Endothelial cell of umbilical vein (primary cell): ENCODE results near the gene EHBP1L1. TPM values are rescaled to one million over a fixed set of nuclear protein-coding genes. Genes with fewer than 3 reads are reported as not detected.

ENCODE experiments used
- BruUV-seq: library from RNA; stranded (reverse); fragments of 400-500 nt; replicated peaks from 2 replicates; lab custom pipeline; 2021; lab: Mats Ljungman, UMichigan
- CTCF ChIA-PET: fragments of 300-600, 350-600 bp; sonication (Branson Sonifier 250); formaldehyde crosslinking; loops from one replicate; lab custom pipeline; 2021; ENCODE audit warnings: antibody characterized with exemption, inconsistent platforms; lab: Charles Lee
- POLR2A ChIA-PET: fragments of 300-600, 350-600 bp; sonication (Branson Sonifier 250); formaldehyde crosslinking; loops from one replicate; lab custom pipeline; 2021; ENCODE audit warnings: antibody characterized with exemption, inconsistent platforms; lab: Charles Lee
- DNase-seq: peaks from one replicate; pipeline ENCODE4 v3.0.0-alpha.2; 2011; ENCODE audit warnings: low read depth, low spot score
- FAIRE-seq: peaks from 2 replicates; lab custom pipeline; 2011; peaks lifted over from hg19 to GRCh38; lab: Jason Lieb, UNC
- H2AFZ ChIP-seq: 2 replicates; pipeline ENCODE4 v1.6.0; 2012; ENCODE audit warnings: low read depth, low read length, control low read depth, inconsistent platforms
- H3K27ac ChIP-seq: 2 replicates; pipeline ENCODE4 v1.5.1; 2011; ENCODE audit warnings: low read depth, mild to moderate bottlenecking, control low read depth, low read length, moderate library complexity; ENCODE audit not compliant: insufficient read depth
- H3K27me3 ChIP-seq, 2 experiments: 2 replicates each; pipeline versions ENCODE4 v1.6.0 to v1.6.1; 2011; ENCODE audit warnings: low read length in 2 of 2, mixed read lengths in 1 of 2; ENCODE audit not compliant: control insufficient read depth in 2 of 2, insufficient read depth in 2 of 2
- H3K36me3 ChIP-seq, 2 experiments: 2 replicates in 1 of 2; 3 replicates in 1 of 2; pipeline ENCODE4 v1.5.1; 2011; ENCODE audit warnings: low read length in 2 of 2, mild to moderate bottlenecking in 1 of 2, moderate library complexity in 1 of 2; ENCODE audit not compliant: control insufficient read depth in 2 of 2, insufficient read depth in 2 of 2; ENCODE audit errors: extremely low read depth in 1 of 2
- H3K4me1 ChIP-seq: 3 replicates; pipeline ENCODE4 v1.5.1; 2011; ENCODE audit warnings: mild to moderate bottlenecking, low read length; ENCODE audit not compliant: control insufficient read depth, insufficient read depth; ENCODE audit errors: extremely low read depth
- H3K4me2 ChIP-seq: 2 replicates; pipeline ENCODE4 v1.6.1; 2011; ENCODE audit warnings: low read length, control low read depth, mixed read lengths; ENCODE audit not compliant: insufficient read depth
- H3K4me3 ChIP-seq, 3 experiments: fragments of 200-600 bp in 1 of 3; sonication (generic), shearing (Covaris generic) in 1 of 3; replicated peaks in 1 of 3; 2 replicates each; pipeline ENCODE4 v1.5.1; 2011 to 2016; ENCODE audit warnings: control low read depth in 3 of 3, low read length in 3 of 3, mild to moderate bottlenecking in 2 of 3, inconsistent platforms in 1 of 3, low read depth in 1 of 3, moderate library complexity in 1 of 3; ENCODE audit not compliant: insufficient read depth in 1 of 3
- H3K79me2 ChIP-seq: 2 replicates; pipeline ENCODE4 v1.6.0; 2012; ENCODE audit warnings: low read length, inconsistent platforms; ENCODE audit not compliant: control insufficient read depth, insufficient read depth
- H3K9ac ChIP-seq: replicated peaks from 2 replicates; pipeline ENCODE3; 2011; ENCODE audit warnings: low read length, control low read depth; ENCODE audit not compliant: insufficient read depth; ENCODE audit errors: extremely low read depth
- H3K9me1 ChIP-seq: replicated peaks from 3 replicates; pipeline ENCODE4 v1.6.0; 2011; ENCODE audit warnings: mild to moderate bottlenecking, low read length; ENCODE audit not compliant: control insufficient read depth, insufficient read depth; ENCODE audit errors: extremely low read depth
- H3K9me3 ChIP-seq: replicated peaks from 2 replicates; pipeline ENCODE4 v1.5.1; 2012; ENCODE audit warnings: low read length, inconsistent platforms; ENCODE audit not compliant: control insufficient read depth, insufficient read depth
- H4K20me1 ChIP-seq: replicated peaks from 2 replicates; pipeline ENCODE3; 2011; ENCODE audit warnings: mild to moderate bottlenecking, low read length; ENCODE audit not compliant: control insufficient read depth, insufficient read depth; ENCODE audit errors: extremely low read depth
- EZH2 ChIP-seq: IDR thresholded peaks from 2 replicates; pipeline ENCODE4 v1.6.1; 2012; ENCODE audit warnings: borderline replicate concordance, low read depth, mild to moderate bottlenecking, moderate library complexity, low read length, inconsistent platforms; ENCODE audit not compliant: severe bottlenecking
- FOS ChIP-seq: IDR thresholded peaks from 2 replicates; pipeline ENCODE4 v1.6.1; 2011; ENCODE audit warnings: mild to moderate bottlenecking, low read length, moderate library complexity, borderline replicate concordance; ENCODE audit not compliant: insufficient read depth
- GATA2 ChIP-seq: IDR thresholded peaks from 2 replicates; pipeline ENCODE4 v1.7.0; 2011; ENCODE audit warnings: low read depth, mild to moderate bottlenecking, moderate library complexity, mixed read lengths, low read length; ENCODE audit not compliant: insufficient read length, insufficient read depth
- JUN ChIP-seq: IDR thresholded peaks from 2 replicates; pipeline ENCODE4 v1.6.1; 2011; ENCODE audit warnings: borderline replicate concordance, low read depth; ENCODE audit not compliant: insufficient read length, insufficient read depth
- MYC ChIP-seq: IDR thresholded peaks from one replicate; pipeline ENCODE4 v1.6.1; 2011; ENCODE audit warnings: mild to moderate bottlenecking, low read depth, low read length
- POLR2A ChIP-seq: IDR thresholded peaks from 2 replicates; pipeline ENCODE4 v1.6.1; 2012; ENCODE audit warnings: low read depth, mild to moderate bottlenecking, control low read depth, low read length
- POLR2AphosphoS5 ChIP-seq: IDR thresholded peaks from 2 replicates; pipeline ENCODE4 v1.6.1; 2012; ENCODE audit warnings: low read depth, mild to moderate bottlenecking, control low read depth, low read length, moderate library complexity; ENCODE audit not compliant: insufficient read depth
- dilution Hi-C: fragments of 300-500 bp; cut with MboI; formaldehyde crosslinking; loops from one replicate; pipeline ENCODE4 v1.15.0; 2019; ENCODE audit warnings: low sequenced_read_pairs; ENCODE audit not compliant: extremely low pct_ligation_motif_present
- intact Hi-C: fragments of 100-400 bp; cut with micrococcal nuclease; formaldehyde crosslinking; loops from one replicate; pipeline ENCODE4 v1.10.0; 2022
- polyA plus RNA-seq, 4 experiments: library from polyadenylated mRNA; depleted of rRNA in 3 of 4; stranded (reverse) in 3 of 4; unstranded in 1 of 4; fragments of >200 nt; gene quantifications; 2 replicates each; pipeline versions ENCODE4 v1.2.1 to v1.2.3, GENCODE V29; 2011 to 2012; ENCODE audit warnings: missing spikeins in 1 of 4
- total RNA-seq: library from RNA; stranded (reverse); gene quantifications from 2 replicates; pipeline ENCODE4 v1.2.3, GENCODE V29; 2021
- TF ChIP-seq, protein P1 (sequence below), 2 donors: IDR thresholded peaks; 1 replicate in 1 of 2; 2 replicates in 1 of 2; pipeline ENCODE4 v1.5.1; 2011; ENCODE audit warnings: low read length in 2 of 2, mild to moderate bottlenecking in 2 of 2, moderate library complexity in 2 of 2, control low read depth in 1 of 2, inconsistent platforms in 1 of 2, low read depth in 1 of 2; ENCODE audit not compliant: insufficient read depth in 1 of 2; ENCODE audit errors: extremely low read depth in 1 of 2
- TF ChIP-seq, protein P2 (sequence below): IDR thresholded peaks from 2 replicates; pipeline ENCODE4 v1.6.1; 2011; ENCODE audit not compliant: insufficient read depth, insufficient read length

Gene EHBP1L1
- total and polyA plus RNA-seq, 2 donors (not counting 3 experiments of a cell fraction or from before 2014, with no cell fraction given), result 12.7 to 19.7 TPM

DNA sequence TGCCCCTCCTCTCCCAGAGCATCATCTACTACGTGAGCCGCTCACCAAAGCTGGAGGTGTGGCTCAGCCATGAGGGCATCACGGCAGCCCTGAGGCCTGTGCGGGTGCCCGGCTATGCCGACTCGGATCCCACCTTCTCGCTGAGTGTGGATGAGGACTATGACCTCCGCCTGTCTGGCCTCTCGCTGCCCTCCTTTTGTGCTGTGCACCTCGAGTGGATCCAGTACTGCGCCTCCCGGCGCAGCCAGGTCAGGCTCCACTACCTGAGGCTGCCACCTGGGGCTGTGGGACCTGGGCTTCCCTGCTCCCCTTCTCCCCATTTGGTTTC, 58.2 kb downstream of the EHBP1L1 start:
- BruUV-seq, result no TSS peak
- dilution Hi-C loops, result no loop called here
- peaks cover 6% of the 10 kb centered on the region for H3K79me2 ChIP-seq

More for the DNA sequence above, 58.2 kb downstream of the EHBP1L1 start:
- Histone ChIP-seq H2AFZ (no peak overlapping the region), H3K9me3 (no peaks in the 10 kb centered on the region), H4K20me1 (no peaks in the 10 kb centered on the region), H3K9ac (no peak overlapping the region), H3K4me3 (no peak overlapping the region), H3K9me1 (no peaks in the 10 kb centered on the region), H3K36me3 (peaks cover 9 to 49% of the 10 kb centered on the region in 2 experiments), H3K27ac (no peak overlapping the region), H3K4me1 (peaks cover 13% of the 10 kb centered on the region), H3K27me3 (no peaks in the 10 kb centered on the region), H3K4me2 (no peak overlapping the region)
- DNase-seq, result no peak
- no peak for FAIRE-seq
- intact Hi-C loops, result no loop called here
- TF ChIP-seq POLR2AphosphoS5 (no peak), MYC (no peak), POLR2A (no peak), FOS (no peak), EZH2 (no peak), JUN (no peak), GATA2 (no peak)
- TF ChIP-seq, protein P1, sequence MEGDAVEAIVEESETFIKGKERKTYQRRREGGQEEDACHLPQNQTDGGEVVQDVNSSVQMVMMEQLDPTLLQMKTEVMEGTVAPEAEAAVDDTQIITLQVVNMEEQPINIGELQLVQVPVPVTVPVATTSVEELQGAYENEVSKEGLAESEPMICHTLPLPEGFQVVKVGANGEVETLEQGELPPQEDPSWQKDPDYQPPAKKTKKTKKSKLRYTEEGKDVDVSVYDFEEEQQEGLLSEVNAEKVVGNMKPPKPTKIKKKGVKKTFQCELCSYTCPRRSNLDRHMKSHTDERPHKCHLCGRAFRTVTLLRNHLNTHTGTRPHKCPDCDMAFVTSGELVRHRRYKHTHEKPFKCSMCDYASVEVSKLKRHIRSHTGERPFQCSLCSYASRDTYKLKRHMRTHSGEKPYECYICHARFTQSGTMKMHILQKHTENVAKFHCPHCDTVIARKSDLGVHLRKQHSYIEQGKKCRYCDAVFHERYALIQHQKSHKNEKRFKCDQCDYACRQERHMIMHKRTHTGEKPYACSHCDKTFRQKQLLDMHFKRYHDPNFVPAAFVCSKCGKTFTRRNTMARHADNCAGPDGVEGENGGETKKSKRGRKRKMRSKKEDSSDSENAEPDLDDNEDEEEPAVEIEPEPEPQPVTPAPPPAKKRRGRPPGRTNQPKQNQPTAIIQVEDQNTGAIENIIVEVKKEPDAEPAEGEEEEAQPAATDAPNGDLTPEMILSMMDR (IDR thresholded peaks at IDR 0.05; ENCODE audit: extremely low read depth in 1 of 2, insufficient read depth in 1 of 2, low read depth in 1 of 2, low read length in 2 of 2), result no peak
- TF ChIP-seq, protein P2, sequence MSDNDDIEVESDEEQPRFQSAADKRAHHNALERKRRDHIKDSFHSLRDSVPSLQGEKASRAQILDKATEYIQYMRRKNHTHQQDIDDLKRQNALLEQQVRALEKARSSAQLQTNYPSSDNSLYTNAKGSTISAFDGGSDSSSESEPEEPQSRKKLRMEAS, result no peak
- ChIA-PET POLR2A (no interaction called here), CTCF (interaction anchor here (1.1 kb wide), 1 partner anchor 183 kb away, joined by 3 read pairs; no protein-coding TSS in a partner anchor)
